ENCODE results near the gene SETD1B. TPM values are rescaled to one million over a fixed set of nuclear protein-coding genes. Genes with fewer than 3 reads are reported as not detected.

The SETD1B gene
- total and polyA plus RNA-seq, 2 donors (not counting 3 experiments of a cell fraction or from before 2014, with no cell fraction given) = 2.6 to 27.0 TPM

DNA sequence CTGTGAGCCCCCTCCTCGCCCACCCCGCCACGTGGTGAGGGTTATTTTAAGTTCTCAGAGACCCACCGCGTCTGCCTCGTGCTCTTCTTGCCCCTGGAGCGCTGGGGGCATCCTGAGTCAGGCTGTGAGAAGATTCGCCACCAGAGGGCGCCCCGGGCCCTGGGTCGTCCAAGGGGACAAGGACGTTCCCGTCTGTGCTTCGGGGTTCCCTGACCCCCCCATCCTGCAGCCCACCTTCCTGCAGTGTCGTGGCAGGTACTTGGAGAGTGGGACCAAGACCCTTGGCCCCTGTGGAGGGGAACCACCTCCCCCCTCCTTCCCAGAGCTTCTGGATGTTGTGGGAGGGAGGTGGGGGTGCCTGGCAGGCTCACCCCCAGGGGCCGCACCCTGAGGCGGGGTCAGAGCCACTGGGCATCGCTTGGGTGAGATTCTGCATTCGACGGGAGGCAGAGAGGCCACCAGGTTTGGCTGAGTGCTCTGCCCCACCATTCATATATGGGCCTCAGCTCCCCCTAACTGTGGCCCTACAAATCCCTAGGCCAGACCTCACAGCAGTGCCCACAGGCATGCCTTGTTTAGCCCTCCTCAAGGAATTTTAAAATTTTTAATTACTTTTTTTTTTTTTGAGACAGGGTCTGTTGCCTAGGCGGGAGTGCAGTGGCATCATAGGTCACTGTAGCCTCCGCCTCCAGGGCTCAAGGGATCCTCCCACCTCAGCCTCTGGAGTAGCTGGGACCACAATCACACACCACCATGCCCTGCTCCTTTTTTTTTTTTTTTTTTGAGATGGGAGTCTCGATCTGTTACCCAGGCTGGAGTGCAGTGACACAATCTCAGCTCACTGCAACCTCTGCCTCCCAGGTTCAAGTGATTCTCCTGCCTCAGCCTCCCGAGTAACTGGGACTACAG lies 27.4 kb upstream of the SETD1B start:
- Histone ChIP-seq H3K9ac (replicated peaks; ENCODE audit: extremely low read depth, insufficient read depth, low read length) (no peak overlapping the region), H3K79me2 (ENCODE audit: control insufficient read depth, insufficient read depth, low read length) (no peaks in the 10 kb centered on the region), H4K20me1 (replicated peaks; ENCODE audit: control insufficient read depth, extremely low read depth, insufficient read depth, low read length) (no peaks in the 10 kb centered on the region), H3K27me3 (ENCODE audit: control insufficient read depth in 2 of 2, insufficient read depth in 2 of 2, low read length in 2 of 2) (no peaks in the 10 kb centered on the region), H3K27ac (ENCODE audit: insufficient read depth, low read depth, low read length) (no peak overlapping the region), H3K4me2 (ENCODE audit: insufficient read depth, low read length) (no peak overlapping the region), H3K4me3 (replicated peaks in 1 of 3; ENCODE audit: insufficient read depth in 1 of 3, low read depth in 1 of 3, low read length in 3 of 3) (no peak overlapping the region), H3K4me1 (ENCODE audit: control insufficient read depth, extremely low read depth, insufficient read depth, low read length) (no peaks in the 10 kb centered on the region), H3K36me3 (ENCODE audit: control insufficient read depth in 2 of 2, extremely low read depth in 1 of 2, insufficient read depth in 2 of 2, low read length in 2 of 2) (no peaks in the 10 kb centered on the region), H3K9me1 (replicated peaks; ENCODE audit: control insufficient read depth, extremely low read depth, insufficient read depth, low read length) (no peaks in the 10 kb centered on the region), H2AFZ (ENCODE audit: low read depth, low read length) (no peak overlapping the region), H3K9me3 (replicated peaks; ENCODE audit: control insufficient read depth, insufficient read depth, low read length) (no peaks in the 10 kb centered on the region)
- ChIA-PET CTCF (interaction anchor here (0.7 to 10.2 kb wide), 12 partner anchors 8 to 114 kb away, joined by 3 to 173 read pairs (median 5); partner anchors contain the start of genes PSMD9 and RHOF), POLR2A (interaction anchor here (0.7 kb wide), 1 partner anchor 69 kb away, joined by 3 read pairs; no protein-coding TSS in a partner anchor)
- intact Hi-C loops (cut with micrococcal nuclease) = loop anchor here (1.0 to 10.0 kb wide), 4 partner anchors 18 to 282 kb away; partner anchors contain the start of gene PSMD9
- dilution Hi-C loops (cut with MboI; ENCODE audit: extremely low pct_ligation_motif_present, low sequenced_read_pairs) = no loop called here
- BruUV-seq (replicated peaks) = no TSS peak
- TF ChIP-seq, protein P1, sequence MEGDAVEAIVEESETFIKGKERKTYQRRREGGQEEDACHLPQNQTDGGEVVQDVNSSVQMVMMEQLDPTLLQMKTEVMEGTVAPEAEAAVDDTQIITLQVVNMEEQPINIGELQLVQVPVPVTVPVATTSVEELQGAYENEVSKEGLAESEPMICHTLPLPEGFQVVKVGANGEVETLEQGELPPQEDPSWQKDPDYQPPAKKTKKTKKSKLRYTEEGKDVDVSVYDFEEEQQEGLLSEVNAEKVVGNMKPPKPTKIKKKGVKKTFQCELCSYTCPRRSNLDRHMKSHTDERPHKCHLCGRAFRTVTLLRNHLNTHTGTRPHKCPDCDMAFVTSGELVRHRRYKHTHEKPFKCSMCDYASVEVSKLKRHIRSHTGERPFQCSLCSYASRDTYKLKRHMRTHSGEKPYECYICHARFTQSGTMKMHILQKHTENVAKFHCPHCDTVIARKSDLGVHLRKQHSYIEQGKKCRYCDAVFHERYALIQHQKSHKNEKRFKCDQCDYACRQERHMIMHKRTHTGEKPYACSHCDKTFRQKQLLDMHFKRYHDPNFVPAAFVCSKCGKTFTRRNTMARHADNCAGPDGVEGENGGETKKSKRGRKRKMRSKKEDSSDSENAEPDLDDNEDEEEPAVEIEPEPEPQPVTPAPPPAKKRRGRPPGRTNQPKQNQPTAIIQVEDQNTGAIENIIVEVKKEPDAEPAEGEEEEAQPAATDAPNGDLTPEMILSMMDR (IDR thresholded peaks at IDR 0.05; ENCODE audit: extremely low read depth in 1 of 2, insufficient read depth in 1 of 2, low read depth in 1 of 2, low read length in 2 of 2) = peak; percentile 82 to 91
- no peak for TF ChIP-seq JUN (IDR thresholded peaks at IDR 0.05; ENCODE audit: borderline replicate concordance, insufficient read depth, insufficient read length, low read depth)
- peak; percentile 50 for DNase-seq (ENCODE audit: low read depth, low spot score)
- FAIRE-seq = no peak

All from endothelial cell of umbilical vein (primary cell).